Measurements from ENCODE around the gene CACNA2D3.

The CACNA2D3 gene

DNA sequence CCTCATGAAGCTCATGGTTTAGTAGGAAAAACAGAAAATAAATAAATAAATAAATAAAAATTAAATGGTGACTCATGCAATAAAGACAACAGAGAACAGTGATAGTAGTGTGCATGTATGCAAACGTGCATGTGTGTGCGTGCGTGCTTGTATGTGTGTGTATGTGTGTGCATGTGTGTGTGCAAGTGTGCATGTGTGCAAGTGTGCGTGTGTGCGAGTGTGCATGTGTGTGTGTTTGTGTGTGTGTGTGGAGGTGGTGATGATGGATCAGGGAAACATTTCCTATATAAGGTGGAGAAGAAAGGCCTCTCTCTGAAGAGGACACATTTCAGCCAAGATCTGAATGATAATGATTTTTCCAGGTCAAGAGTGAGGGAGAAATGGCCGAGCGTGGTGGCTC is 47.2 kb downstream of the CACNA2D3 start:
- no peak overlapping the region for H3K4me3 ChIP-seq (ENCODE audit: low read length)
- TF ChIP-seq, protein P1, sequence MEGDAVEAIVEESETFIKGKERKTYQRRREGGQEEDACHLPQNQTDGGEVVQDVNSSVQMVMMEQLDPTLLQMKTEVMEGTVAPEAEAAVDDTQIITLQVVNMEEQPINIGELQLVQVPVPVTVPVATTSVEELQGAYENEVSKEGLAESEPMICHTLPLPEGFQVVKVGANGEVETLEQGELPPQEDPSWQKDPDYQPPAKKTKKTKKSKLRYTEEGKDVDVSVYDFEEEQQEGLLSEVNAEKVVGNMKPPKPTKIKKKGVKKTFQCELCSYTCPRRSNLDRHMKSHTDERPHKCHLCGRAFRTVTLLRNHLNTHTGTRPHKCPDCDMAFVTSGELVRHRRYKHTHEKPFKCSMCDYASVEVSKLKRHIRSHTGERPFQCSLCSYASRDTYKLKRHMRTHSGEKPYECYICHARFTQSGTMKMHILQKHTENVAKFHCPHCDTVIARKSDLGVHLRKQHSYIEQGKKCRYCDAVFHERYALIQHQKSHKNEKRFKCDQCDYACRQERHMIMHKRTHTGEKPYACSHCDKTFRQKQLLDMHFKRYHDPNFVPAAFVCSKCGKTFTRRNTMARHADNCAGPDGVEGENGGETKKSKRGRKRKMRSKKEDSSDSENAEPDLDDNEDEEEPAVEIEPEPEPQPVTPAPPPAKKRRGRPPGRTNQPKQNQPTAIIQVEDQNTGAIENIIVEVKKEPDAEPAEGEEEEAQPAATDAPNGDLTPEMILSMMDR (conservative IDR thresholded peaks at IDR 0.05; ENCODE audit: low read length), result no peak
- no peak for DNase-seq (ENCODE audit: low read depth)

DNA sequence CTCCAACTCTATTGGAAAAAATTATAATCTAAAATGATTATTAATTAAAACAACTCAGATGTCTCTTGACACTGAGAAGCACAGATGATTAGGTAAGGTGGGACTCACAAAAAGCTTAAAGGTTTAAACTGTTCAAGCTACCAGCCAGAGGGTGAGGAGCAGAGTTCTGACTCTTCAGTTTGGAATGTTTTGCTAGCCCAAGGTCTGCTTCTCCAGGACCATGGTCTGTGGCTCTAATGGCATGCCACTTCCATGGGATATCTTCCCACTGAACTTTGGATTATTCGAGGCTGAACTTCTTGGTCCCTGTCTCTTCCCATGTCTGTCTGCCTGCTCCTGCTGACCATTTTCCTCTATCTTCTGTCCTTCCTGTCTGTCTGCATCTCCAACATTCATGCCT is 49.2 kb downstream of the CACNA2D3 start:
- no peak overlapping the region for H3K4me3 ChIP-seq (ENCODE audit: low read length)
- no peak for DNase-seq (ENCODE audit: low read depth)
- TF ChIP-seq, protein P1 (conservative IDR thresholded peaks at IDR 0.05; ENCODE audit: low read length), result no peak

DNA sequence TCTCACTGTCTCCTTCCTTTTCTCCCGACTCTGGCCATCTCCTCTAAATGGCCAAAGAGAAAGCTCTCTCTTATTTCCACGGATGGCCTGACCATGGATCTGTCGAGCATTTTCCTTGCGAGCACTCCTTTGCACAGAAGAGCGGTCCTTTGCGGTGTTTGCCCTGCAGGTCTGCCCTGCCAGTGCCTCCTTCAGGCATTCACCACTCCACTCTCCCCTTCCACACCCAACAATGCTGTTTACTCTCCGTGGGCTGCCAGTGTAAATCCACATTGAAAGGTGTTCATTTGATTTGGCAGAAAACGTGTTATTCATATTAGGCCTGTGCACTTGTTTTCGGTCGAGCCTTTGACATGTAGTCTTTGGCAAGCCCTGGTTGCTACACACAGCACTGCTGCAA is 49.6 kb downstream of the CACNA2D3 start:
- H3K4me3 ChIP-seq (ENCODE audit: low read length), result no peak overlapping the region
- DNase-seq (ENCODE audit: low read depth), result no peak
- TF ChIP-seq, protein P1 (conservative IDR thresholded peaks at IDR 0.05; ENCODE audit: low read length), result no peak

DNA sequence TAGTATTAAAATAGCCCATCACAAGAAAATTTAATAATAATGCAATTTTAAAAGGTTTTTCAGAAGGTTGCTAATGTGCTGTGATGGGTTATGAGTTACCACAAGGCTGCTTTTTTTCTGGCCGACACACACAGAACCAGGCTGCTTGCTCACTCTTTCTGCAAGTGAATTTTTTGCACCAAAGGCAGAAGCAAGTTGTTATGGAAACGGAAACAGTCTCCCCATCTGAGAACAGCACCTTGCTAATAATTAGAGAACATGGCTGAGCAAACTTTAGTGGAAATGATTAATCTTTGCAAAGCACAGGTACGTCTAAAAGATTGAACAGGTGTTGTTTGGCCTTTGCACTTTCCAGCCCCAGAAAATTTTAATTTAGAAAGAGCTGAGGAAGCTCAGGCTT is 51.0 kb downstream of the CACNA2D3 start:
- DNase-seq (ENCODE audit: low read depth), result no peak
- H3K4me3 ChIP-seq (ENCODE audit: low read length), result no peak overlapping the region
- TF ChIP-seq, protein P1 (conservative IDR thresholded peaks at IDR 0.05; ENCODE audit: low read length), result no peak

DNA sequence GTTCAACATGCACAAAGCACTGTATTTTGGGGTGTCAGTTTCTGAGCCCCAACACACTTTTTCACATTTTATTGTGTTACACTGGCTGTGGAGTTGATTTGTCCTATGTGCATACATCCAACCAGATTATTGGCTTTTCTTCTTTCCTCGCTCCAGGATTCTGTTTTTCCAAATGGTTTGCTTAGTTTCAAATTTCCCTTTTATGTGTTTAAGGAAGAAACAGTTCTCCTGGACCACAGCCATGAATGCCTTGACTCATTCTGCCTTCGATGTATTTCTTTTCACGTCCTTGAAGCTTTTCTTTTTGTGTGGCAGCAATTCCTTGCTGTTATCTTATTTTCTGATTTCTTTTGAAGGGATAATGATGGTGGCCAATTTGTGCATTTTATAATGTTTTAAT is 53.8 kb downstream of the CACNA2D3 start:
- DNase-seq (ENCODE audit: low read depth), result no peak
- H3K4me3 ChIP-seq (ENCODE audit: low read length), result no peak overlapping the region
- TF ChIP-seq, protein P1 (conservative IDR thresholded peaks at IDR 0.05; ENCODE audit: low read length), result no peak

DNA sequence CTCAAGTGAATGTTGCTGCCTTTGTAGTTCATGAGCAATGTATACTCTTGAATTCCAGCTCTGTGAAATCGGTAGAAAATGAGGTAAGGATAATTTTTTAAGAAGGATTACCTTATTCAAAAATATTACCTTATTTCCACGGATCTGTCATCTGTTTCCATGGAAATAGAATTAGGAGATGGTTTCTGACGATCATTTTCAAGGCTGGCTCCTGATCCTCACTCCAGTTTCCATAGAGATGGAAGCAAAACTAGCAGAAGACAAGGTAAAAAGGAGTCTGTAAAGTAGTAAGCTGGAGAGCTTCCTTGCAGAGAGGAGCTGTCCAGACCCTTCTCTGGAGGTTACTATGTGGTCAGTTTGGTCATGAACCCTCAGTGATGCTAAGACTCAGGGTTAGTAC is 55.5 kb downstream of the CACNA2D3 start:
- TF ChIP-seq, protein P1 (conservative IDR thresholded peaks at IDR 0.05; ENCODE audit: low read length), result no peak
- no peak for DNase-seq (ENCODE audit: low read depth)
- no peak overlapping the region for H3K4me3 ChIP-seq (ENCODE audit: low read length)

DNA sequence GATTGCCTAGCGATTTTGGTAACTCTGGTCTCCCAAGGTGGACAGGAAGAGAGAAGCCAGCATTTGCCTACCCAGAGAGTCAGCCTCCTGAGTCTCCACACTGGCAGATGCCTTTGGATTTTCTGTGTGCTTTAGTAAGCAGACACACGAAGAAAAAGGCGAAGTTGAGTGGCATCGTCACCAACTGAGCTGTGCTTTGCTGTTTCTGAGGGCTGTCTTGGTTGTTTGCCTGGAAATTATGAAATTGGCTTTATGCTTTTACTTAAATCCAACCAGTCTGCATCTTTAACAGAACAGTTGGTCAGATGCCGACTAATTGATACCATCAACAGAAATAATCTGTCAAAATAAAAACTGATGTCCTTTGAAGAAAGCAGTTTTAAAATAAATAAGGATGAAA is 56.0 kb downstream of the CACNA2D3 start:
- TF ChIP-seq, protein P1 (conservative IDR thresholded peaks at IDR 0.05; ENCODE audit: low read length), result no peak
- no peak overlapping the region for H3K4me3 ChIP-seq (ENCODE audit: low read length)

More for the DNA sequence above, 56.0 kb downstream of the CACNA2D3 start:
- no peak for DNase-seq (ENCODE audit: low read depth)
